HG02763 (cell line): ENCODE data around the gene ZC3H14.

Source experiments
- ATAC-seq: cut with Tn5 transposase; IDR thresholded peaks from one replicate; pipeline ENCODE4 v1.9.1; 2021; ENCODE audit warnings: mild to moderate bottlenecking, moderate library complexity; ENCODE audit not compliant: unreplicated experiment

ZC3H14 gene

DNA sequence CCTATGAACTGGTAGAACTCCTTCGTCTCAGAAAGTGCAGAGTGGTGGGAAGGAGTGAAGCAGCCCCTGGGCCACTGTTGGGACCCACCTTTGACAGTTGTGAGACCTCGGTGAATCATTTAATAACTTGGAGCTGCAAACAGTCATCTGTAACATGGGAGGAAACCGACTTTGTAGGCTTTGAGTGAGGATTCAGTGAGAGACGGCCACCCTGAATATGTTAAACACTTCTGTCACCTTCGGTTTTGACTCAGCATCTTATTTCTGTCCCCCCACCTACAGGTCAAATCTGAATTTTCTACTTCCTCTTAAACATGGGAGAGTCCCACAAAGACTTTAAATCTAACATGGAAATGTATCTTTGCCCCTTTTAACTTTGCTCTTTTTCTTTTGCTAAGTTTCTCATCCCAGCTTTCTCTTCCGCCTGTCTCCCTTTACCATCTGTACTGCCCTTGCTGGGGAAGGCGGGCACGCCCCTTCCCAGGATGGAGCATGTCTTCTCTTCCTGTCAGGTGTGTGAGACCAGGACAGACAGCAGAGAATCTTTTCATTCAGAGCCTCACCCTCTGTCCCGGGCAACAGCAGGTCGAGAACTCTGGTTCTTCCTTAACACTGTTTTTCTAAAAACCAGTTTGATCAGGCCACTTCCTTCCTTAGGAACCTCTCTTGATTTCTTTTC is 37.1 kb downstream of the ZC3H14 start:
- peak; percentile 89 for ATAC-seq

DNA sequence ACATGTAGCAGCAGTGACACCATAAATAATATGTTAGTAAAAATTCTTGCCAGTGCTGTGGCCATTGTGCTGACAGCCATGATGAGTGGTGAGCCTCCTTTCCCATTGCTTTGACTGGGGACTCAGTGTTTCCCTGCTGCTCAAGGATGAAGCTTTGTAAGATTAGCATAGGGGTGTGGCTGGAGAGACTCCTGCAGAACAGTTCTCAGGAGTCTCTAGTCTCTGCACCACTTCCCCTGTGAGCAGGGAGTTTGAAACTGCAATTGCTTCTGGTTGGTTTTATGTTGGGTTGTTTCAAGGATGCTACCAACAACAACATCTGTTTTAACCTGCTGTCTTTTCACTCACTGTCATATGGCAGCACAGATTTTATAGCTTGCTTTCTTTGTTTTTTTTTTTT is 41.4 kb downstream of the ZC3H14 start:
- ATAC-seq: no peak

DNA sequence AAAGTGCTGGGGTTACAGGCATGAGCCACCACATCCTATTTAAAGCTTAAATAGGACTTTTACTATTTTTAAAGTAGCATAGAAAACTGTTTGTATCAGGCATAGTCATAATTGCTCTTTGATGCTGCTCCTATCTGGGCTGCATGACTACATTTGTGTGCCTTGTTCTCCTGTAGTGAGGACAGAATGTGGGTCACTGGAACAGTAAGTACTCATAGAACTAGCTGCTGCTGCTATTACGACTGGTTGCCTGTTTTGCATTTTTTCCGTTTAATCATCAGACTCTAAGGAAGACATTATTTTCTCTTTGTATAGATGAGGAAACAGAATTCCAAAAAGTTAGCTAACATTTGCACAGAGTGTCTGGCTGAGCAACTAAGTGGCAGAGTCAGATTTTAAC is 42.8 kb downstream of the ZC3H14 start:
- no peak for ATAC-seq

DNA sequence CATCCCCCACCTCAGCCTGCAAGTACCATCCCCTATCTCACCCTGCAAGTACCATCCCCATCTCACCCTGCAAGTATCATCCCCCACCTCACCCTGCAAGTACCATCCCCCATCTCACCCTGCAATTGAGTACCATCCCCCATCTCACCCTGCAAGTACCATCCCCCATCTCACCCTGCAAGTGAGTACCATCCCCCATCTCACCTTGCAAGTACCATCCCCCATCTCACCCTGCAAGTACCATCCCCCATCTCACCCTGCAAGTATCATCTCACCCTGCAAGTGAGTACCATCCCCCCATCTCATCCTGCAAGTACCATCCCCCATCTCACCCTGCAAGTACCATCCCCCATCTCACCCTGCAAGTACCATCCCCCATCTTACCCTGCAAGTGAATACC is 45.0 kb downstream of the ZC3H14 start:
- ATAC-seq: no peak

DNA sequence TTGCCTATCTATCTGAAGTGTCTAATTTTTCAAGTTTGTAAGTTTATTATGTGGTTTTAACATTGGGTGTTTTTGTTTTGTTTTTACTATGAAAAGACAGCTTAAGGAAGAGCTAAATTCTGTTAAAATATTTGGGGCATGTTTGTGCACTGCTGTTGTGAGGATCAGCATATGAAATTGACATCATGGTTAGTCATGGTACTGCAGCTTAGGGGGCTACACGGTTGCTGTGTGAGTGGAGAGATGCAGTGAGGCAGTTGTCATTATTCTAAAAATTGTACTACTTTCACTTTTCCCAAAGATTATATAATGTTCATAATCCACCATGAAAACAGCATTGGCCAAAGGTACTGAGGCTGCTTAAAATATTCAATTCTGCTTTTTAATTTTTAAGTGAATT is 49.0 kb downstream of the ZC3H14 start:
- no peak for ATAC-seq

DNA sequence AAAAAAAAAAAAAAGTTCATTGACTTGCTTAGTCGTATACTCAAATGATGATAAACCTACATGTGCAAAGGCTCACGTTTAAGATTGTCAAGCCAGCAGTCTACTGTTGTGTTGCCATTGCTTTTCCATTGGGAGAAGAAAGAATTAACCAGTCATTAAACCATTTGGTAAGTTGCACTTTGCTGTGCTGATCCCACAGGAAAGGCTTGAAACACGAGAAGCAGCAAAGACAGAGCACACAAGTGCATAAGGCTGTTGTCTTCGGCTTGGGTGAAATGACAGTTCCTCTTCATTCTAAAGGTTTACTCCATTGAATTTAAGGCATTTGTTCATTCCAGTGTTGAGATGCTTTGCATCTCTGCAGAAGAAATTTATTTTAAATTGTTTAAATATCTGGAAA is 50.1 kb downstream of the ZC3H14 start:
- ATAC-seq: no peak

DNA sequence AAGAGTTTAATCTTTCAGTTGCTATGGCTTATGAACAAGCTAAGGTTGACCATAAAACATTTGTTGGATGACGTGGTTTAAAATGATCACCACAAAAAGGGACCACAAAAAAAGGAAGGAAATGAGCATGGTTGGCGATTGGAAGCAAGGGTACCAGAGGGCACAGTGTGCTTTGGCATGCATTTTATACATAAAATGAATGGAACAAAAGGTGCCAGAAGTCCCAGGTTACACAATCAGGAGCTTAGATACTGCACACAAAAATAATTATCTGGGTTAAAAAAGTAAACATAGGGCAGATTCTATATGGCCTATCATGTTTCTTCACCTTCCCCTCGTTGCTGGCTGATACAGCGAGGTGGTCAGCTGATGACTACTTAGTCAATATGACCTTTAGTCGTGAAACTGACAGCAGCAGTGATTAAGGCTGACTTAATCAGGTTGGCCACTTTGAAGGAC is 50.7 kb downstream of the ZC3H14 start:
- no peak for ATAC-seq

DNA sequence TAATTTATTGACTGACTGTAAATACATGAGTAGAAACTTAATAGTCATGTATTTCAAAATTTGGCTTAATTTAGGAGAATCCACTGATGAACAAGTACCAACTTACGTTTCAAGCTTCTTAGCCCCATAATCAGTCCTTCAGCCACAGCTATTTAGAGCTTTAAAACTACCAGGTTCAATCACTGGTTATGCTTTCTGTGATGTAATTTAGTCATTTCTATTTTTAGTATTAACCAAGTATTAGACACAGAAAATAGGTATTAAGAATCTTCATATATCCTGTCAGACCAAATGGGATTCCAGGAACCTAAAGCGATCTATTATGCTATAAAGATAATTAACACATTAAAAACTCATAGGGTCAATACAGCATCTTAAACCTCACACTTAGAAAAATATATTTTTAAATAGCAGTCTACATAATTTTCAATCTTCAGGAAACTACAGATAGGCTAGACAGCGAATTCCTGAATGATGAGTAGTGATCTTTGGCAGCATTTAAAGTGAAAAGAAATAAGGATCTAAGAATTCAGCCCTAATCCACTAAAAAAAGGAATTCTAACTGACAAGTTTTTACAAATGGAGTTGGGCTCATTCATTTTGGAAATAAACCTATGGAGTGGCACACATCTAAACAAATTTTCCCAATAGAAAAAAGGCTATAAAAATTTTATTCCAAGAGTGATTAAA is 51.5 kb downstream of the ZC3H14 start:
- no peak for ATAC-seq

DNA sequence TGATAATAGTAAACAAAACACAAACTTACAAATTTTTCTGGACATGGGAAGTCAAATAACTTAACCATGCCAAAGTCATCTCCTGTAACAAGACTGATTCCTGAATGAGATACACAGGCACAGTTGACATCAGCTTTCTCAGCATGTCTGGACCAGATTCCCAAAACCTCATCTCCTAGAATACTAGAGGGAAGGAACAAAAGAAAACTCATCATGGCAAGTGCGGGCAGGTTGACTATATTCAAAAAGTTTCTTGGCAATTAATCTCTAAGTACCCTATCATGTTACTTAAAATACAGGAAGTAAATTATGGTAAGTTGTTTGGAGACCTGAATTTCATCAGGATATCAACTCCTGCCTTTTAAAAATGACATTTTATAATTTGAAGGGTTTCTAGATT is 53.9 kb downstream of the ZC3H14 start:
- ATAC-seq: no peak

DNA sequence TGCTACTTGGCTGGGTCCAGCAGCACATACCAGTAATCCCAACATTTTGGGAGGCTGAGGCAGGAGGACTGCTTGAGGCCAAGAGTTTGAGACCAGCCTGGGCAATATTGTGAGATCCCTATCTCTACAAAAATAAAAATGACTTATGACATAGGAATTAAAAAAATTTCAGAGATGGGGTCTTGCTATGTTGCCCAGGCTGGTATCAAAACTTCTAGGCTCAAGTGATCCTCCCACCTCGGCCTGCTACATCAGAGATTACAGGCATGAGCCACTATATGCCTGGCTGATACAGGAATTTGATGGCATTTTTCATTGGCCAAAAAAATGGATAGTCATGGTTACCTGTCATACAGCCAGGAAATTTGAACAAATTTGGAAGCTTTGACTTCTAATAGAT is 54.6 kb downstream of the ZC3H14 start:
- ATAC-seq: no peak

DNA sequence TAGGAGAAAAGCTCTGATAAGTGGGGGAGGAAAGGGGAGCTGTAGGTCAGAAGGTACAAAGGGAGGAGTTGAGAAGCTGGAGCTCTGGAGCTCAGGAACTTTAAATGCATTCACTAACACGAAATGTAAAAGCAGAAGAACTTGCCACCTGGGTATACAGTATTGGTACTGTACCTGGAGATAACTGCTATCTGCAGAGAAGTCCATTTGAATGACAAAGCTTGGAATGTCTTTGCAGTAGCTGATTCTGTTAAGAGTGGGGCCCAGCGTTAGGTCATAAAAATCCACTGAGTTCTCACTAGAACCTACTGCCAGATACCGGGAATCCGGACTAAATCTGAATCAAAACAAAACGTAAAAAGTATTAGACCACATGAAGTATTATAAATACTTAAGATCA is 55.6 kb downstream of the ZC3H14 start:
- ATAC-seq: no peak

DNA sequence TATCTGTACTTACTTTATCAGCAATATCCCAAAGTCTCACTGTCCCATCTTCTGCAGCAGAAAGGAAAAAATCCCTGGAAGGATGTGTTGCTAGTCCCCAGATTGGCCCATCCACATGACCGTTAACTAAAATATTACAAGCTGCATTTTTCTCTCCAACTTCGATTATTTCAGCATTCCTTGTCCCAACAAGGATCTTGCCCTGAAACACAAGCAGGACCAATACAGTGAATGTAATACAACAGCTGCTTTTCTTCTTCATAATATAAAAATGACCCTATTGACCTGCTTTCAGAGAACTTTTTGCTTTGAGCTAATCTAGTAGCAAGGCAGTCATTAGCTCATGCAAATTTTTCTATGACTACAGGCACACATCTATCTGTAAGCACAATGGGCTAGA is 58.3 kb downstream of the ZC3H14 start:
- ATAC-seq: no peak

DNA sequence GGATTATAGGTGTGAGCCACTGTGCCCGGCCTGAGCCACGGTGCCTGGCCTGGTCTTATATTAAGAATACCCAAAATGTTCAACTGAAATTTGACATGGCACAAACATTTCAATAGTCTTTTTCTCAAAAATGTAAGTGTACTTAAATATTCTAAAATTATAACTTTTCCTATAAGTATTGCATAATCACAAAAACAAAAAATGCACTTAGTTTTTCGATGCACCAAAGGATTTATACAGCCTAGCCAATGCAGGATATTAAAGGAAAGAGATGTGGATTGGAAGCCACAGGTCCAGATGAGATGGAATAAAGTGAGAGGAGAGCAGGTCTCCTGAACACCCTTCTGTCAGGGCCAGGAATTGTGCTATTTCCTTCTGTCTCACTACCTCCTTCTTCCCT is 62.8 kb downstream of the ZC3H14 start:
- ATAC-seq: no peak

DNA sequence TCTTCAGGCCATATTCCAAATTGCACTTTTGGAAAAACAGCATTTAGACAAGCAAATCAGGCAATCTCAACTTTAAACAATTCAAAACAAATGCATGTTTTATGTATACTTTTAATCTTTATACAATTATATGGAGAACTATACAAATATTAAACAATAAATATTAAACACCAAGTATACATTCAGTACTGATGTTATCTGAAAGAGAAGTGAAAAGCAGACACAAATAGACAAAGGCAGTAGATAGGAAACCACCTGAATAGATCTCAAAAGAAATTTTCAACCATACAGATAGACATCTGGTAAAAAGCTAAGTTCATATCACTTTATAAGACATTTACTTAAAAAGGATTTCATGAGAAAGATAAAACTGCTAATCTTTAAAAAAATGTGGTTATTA is 65.2 kb downstream of the ZC3H14 start:
- ATAC-seq: no peak

DNA sequence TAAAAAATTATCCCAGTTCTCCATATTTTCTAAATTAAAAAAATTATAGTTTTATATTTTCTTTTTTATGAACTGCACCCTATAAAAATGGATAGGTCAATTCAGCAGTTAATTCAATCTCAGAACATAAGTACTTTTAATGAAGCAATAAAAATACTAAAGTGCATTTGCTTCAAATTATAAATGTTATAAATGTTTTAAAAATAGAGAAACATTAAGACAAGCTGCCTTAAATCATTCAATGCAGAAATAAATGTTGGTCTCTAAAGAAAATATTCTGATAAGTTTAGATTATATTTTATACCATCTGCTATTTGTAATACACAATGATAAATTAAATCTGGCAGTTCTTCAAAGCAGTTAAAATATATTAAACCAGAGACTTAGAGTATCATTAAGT is 65.6 kb downstream of the ZC3H14 start:
- ATAC-seq: no peak

DNA sequence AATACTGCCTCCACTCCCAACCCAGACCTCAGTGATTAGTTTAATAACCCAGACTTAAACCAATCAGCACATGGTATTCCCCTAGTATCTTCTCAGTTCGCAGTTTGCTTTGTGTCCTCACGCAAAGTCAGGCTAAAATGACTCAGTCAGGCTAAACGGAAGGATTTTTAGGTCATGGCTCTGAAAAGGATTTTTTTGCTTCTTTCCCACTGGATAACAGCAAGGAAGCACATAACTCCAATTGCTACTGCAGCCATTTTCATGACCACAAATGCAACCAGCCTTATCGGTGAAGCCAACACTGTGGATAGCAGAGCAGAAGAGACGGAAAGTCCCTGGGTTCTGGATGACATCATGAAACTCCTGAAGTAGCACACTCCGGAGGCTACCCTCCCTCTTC is 67.7 kb downstream of the ZC3H14 start:
- no peak for ATAC-seq

DNA sequence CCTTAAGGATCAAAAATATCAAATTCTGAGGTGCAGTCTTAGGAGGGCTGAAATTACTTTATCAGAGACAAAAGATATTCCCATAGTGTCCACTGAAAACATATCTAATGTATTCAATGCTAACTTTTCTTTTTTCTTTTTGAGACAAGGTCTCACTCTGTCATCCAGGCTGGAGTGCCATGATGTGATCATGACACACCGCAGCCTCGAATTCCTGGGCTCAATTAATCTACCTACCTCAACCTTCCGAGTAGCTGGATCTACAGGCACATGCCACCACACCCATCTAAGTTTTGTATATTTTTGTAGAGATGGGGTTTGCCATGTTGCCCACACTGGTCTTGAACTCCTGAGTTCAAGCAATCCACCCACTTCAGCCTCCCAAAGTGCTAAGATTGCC is 68.3 kb downstream of the ZC3H14 start:
- ATAC-seq: no peak

DNA sequence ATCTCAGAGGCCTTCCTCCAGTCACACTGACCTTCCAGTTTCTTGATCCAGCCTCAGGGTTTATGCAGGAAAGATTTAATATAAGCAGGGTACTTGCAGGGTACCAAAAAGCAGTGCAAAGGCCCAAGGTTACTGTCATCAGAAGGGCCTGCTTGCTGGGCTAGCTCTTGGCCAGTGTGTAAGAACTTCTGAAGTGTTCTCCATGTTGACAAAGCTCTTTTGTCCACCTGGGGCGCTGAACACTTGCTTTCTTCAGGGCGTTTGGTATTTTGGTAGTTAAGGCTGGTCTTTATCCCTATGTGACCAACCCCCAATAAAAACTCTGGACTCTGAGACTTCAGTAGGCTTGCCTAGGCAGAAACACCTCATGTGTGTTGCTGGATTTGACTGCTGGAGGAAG is 69.7 kb downstream of the ZC3H14 start:
- no peak for ATAC-seq

DNA sequence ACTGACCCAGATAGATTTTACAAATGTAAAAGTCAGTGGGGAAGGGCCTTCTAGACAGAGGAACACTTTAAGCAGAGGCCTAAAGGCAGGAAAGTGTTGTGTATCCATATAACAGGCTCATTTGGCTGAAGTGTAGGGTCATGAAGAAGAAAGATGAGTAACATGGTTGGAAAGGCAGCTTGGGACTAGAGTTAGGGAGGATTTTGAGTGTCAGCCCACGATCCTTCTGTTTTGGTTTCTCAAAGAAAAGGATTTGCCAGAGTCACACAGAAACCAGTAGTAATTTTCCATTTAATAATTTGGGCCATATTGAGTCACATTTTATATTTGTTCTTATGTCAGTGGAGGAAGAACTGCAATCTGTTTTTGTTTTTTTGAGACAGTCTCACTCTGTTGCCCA is 76.4 kb downstream of the ZC3H14 start:
- ATAC-seq: no peak

DNA sequence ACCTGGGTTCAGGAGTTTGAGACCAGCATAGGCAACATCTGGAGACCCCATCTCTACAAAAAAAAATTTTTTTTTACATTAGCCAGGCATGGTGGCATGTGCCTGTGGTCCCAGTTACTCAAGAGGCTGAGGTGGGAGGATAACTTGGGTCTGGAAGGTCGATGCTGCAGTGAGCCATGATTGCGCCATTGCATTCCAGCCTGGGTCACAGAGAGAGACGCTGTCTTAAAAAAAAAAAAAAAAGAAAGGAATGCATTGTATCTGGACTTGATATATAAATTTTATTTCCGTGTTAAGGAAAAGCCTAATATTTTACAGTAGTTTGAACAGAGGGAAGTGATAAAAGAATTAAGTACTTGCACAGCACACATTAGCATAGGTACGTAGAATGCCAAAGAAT is 97.2 kb downstream of the ZC3H14 start:
- no peak for ATAC-seq

DNA sequence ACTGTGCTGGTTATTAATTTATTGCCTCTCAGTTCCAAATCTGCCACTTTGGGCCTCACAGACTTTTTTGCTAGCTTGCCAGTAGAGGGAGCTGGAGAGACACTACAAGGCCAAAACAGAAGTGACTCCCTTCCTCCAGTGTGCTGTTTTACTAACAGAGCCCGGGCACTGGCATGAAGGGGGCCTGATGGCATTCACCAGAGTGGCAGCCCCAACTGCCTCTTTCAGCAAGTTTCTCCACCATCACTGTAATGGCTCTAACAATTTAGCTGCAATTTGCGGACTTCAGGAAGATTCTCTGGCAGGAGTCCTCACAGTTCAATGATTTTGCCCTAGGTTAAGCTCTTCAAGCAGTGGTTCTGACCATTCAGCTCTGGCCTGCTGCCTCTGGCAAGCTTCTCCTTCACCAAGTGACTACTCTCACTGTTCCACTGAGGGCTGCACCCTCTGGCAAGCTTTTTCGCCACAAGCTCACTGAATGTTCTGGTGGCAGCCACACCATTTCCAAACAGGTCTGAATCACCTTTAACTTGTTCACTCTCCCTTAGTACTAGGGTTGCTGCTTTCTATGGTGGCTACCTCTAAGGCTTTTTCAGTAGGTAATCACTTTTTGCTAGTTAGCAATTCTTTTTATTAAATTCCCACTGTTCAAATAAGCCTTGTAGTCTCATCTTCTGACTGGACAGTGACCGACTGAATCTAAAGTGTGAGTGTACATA is 104.9 kb downstream of the ZC3H14 start:
- ATAC-seq: peak; percentile 61

DNA sequence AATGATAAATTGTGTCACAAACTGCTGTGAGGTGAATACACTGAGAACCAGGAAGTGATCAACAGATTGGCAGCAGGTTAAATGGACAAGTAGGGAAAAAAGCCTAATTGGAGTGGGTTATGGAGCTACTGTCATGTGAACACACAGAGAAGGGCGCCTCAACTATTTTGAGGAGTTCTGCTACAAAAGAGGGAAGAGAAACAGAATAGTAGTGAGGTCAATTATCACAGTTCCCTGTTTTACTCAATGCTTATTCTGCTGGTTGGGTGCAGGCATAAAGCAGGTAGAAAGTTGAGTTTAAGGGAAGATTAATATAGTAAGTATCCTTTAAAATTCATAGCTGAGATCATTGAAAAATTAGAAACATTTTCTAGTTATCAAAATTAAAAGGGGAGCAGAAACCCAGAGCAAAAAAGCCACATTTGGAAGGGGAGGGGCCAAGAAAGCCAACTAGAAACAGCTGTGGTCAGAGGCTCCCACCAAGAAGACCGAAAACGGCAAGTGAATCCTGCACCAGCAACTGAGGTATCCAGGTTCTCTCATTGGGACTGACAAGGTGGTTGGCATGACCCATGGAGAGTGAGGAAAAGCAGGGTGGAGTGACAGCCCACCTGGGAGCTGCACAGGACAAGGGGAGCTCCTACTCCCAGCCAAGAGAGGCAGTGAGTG is 105.7 kb downstream of the ZC3H14 start:
- ATAC-seq: peak; percentile 70
